ENCODE data around the gene KCTD13. TPM values are rescaled to one million over a fixed set of nuclear protein-coding genes. Genes with fewer than 3 reads are reported as not detected.

KCTD13 gene
- total and polyA plus RNA-seq, 3 experiments from 2014 or later = 15.9 to 37.1 (median 35.7) TPM

DNA sequence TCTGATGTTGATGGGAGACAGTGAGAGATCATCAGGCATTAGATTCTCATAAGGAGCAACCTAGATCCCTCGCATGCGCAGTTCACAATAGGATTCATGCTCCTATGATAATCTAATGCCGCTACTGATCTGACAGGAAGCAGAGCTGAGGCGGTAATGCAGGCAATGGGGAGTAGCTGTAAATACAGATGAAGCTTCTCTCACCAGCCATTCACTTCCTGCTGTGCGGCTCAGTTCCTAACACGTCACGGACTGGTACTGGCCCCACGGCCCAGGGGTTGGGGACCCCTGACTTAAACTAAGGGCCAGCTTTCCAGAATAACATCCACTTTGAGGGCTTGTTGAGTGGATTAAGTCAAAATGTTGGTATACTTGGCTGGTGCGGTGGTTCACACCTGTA lies 33.3 kb upstream of the KCTD13 start:
- ChIA-PET CTCF (no interaction called here), POLR2A (interaction anchor here (1.3 kb wide), 1 partner anchor 33 kb away, joined by 3 read pairs; the partner anchor contains the start of gene KCTD13)
- H3K4me1 ChIP-seq (ENCODE audit: insufficient read depth, low read length) = peaks cover 15% of the 10 kb centered on the region
- H3K36me3 ChIP-seq (ENCODE audit: insufficient read depth, low read length) = no peaks in the 10 kb centered on the region
- H3K27ac ChIP-seq (ENCODE audit: low read depth, low read length) = no peak overlapping the region
- H3K4me3 ChIP-seq (ENCODE audit: low read length) = no peak overlapping the region
- H3K9me3 ChIP-seq (ENCODE audit: low read length) = no peaks in the 10 kb centered on the region
- H3K27ac Mint-ChIP-seq = peak overlapping the region in 1 of 8 donors; percentile 81
- no peaks in the 10 kb centered on the region for H3K27me3 Mint-ChIP-seq
- peak overlapping the region in 1 of 7 donors; percentile 79 for H3K4me3 Mint-ChIP-seq
- no peak for DNase-seq
- H3K9me3 Mint-ChIP-seq = no peaks in the 10 kb centered on the region
- peaks cover 0 to 7% (median 0%) of the 10 kb centered on the region in 3 donors for H3K36me3 Mint-ChIP-seq
- H3K27me3 ChIP-seq (ENCODE audit: insufficient read depth, low read length, poor library complexity, severe bottlenecking) = no peaks in the 10 kb centered on the region
- peaks cover 15 to 21% (median 18%) of the 10 kb centered on the region in 3 donors for H3K4me1 Mint-ChIP-seq

DNA sequence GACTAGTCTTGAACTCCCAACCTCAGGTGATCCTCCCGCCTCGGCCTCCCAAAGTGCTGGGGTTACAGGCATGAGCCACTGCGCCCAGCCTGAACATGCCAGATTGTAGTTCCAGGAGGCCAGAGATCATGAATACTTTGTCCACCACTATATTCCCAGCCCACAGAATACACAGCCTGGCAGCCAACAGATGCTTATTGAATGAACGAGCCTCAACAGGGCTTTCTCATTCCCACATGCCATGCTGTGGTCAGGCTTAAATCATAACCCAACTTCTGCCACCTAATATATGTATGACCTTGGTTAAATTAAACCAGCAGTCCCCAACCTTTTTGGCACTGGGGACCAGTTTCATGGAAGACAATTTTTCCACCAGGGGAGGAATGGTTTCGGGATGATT lies 32.7 kb upstream of the KCTD13 start:
- Histone ChIP-seq H3K4me1 (ENCODE audit: insufficient read depth, low read length) (peaks cover 15% of the 10 kb centered on the region), H3K27ac (ENCODE audit: low read depth, low read length) (no peak overlapping the region), H3K4me3 (ENCODE audit: low read length) (no peak overlapping the region), H3K36me3 (ENCODE audit: insufficient read depth, low read length) (no peaks in the 10 kb centered on the region), H3K27me3 (ENCODE audit: insufficient read depth, low read length, poor library complexity, severe bottlenecking) (no peaks in the 10 kb centered on the region), H3K9me3 (ENCODE audit: low read length) (no peaks in the 10 kb centered on the region)
- ChIA-PET CTCF (no interaction called here), POLR2A (interaction anchor here (1.3 kb wide), 1 partner anchor 33 kb away, joined by 3 read pairs; the partner anchor contains the start of gene KCTD13)
- Mint-ChIP-seq H3K9me3 (no peaks in the 10 kb centered on the region), H3K27me3 (no peaks in the 10 kb centered on the region), H3K4me3 (no peak overlapping the region), H3K36me3 (peaks cover 0 to 7% (median 0%) of the 10 kb centered on the region in 3 donors), H3K4me1 (peaks cover 15 to 21% (median 18%) of the 10 kb centered on the region in 3 donors), H3K27ac (no peak overlapping the region)
- DNase-seq = no peak

DNA sequence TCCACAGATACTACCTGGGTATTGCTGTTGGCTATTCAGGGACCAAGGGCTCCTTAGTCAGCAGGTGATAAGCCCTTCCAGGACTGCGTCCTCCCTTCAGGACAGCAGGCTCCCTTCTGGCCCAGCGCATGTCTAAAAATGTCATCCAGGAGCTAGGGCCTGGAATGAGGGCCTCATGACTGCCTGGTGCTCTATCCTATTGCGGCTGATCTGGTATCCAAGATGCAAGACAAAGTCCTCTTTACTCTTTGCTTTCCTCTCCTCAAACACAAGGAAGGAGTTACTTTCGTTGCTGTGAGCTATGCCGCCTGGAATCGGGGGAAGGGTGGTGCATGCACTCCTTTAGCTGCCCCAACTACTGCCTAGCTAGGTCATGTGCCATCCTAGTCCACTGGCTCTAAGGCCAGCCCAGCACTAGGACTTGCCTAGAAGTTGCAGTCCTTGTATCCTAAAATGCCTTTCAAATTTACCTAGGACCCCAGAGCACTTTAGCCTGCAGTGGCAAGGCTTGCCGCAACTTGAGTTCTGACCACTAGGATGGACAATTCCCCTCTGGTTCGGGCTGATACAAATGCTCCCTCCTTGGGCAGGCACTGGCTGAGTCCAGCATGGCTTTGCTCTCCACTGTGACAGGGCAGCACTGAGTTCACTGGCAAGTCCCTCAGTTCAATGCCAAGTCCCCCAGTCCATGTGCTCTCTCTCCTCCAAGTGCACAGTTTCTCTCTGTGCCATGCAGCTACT lies 25.8 kb upstream of the KCTD13 start:
- Histone ChIP-seq H3K4me3 (ENCODE audit: low read length) (no peak overlapping the region), H3K27ac (ENCODE audit: low read depth, low read length) (no peak overlapping the region), H3K4me1 (ENCODE audit: insufficient read depth, low read length) (no peaks in the 10 kb centered on the region), H3K27me3 (ENCODE audit: insufficient read depth, low read length, poor library complexity, severe bottlenecking) (no peaks in the 10 kb centered on the region), H3K36me3 (ENCODE audit: insufficient read depth, low read length) (no peaks in the 10 kb centered on the region), H3K9me3 (ENCODE audit: low read length) (no peaks in the 10 kb centered on the region)
- no peaks in the 10 kb centered on the region for H3K4me1 Mint-ChIP-seq
- DNase-seq = no peak
- peaks cover 0 to 4% (median 0%) of the 10 kb centered on the region in 3 donors for H3K36me3 Mint-ChIP-seq
- ChIA-PET POLR2A (no interaction called here), CTCF (interaction anchor here (0.9 kb wide), 1 partner anchor 10 kb away, joined by 3 read pairs; the partner anchor contains the start of gene TMEM219)
- peak overlapping the region in 1 of 8 donors; percentile 79 for H3K27ac Mint-ChIP-seq
- peaks cover 0 to 6% (median 3%) of the 10 kb centered on the region in 5 donors for H3K9me3 Mint-ChIP-seq
- peaks cover 4 to 23% of the 10 kb centered on the region in 2 donors for H3K27me3 Mint-ChIP-seq
- no peak overlapping the region for H3K4me3 Mint-ChIP-seq

DNA sequence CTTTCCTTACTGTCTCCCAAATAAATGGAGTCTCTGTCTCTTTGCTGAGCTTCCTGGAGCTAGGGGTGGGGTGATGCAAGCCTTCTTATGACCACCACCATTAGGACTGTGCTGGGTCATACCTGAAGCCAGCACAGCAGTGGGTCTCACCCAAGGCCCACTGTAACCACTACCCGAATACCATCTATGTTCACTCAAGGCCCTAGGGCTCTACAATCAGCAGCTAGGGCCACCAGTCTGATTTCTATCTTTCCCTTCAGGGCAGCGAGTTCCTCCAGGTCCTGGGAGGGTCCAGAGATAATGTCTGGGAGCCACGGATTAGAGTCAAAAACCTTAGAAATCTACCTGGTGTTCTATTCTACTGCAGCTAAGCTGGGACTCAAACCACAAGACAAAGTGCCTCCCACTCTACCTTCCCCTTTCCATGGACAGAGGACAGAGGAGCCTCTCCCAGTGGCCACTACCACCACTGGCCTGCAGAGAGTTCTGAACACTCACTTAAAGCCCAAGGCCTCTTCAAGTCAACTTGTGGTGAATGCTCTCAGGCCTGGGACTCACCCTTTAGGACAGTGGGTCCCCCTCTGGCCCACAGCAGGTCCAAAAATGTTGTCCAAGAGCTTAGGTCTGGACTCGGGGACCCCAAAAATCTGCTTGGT lies 24.9 kb upstream of the KCTD13 start:
- H3K4me3 Mint-ChIP-seq = no peak overlapping the region
- CTCF ChIA-PET = interaction anchor here (0.9 kb wide), 1 partner anchor 11 kb away, joined by 3 read pairs; the partner anchor contains the start of gene TMEM219

DNA sequence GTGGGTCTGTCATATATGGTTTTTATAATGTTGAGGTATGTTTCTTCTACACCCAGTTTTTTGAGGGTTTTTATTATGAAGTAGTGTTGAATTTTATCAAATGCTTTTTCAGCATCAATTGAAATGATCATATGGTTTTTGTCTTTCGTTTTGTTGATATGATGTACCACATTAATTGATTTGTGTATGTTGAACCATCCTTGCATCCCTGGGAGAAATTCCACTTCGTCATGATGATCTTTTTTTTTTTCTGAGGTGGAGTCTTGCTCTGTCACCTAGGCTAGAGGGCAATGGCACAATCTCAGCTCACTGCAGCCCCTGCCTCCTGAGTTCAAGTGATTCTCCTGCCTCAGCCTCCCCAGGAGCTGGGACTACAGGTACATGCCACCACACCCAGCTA lies 21.9 kb upstream of the KCTD13 start:
- ChIA-PET CTCF (interaction anchor here (0.7 to 0.8 kb wide), 2 partner anchors 10 to 38 kb away, joined by 3 read pairs; no protein-coding TSS in a partner anchor), POLR2A (no interaction called here)
- H3K27ac Mint-ChIP-seq = no peak overlapping the region
- H3K9me3 ChIP-seq (ENCODE audit: low read length) = no peaks in the 10 kb centered on the region
- peaks cover 0 to 6% (median 3%) of the 10 kb centered on the region in 5 donors for H3K9me3 Mint-ChIP-seq
- peaks cover 4 to 23% of the 10 kb centered on the region in 2 donors for H3K27me3 Mint-ChIP-seq
- no peak for DNase-seq
- no peaks in the 10 kb centered on the region for H3K4me1 Mint-ChIP-seq
- no peaks in the 10 kb centered on the region for H3K27me3 ChIP-seq (ENCODE audit: insufficient read depth, low read length, poor library complexity, severe bottlenecking)
- H3K36me3 Mint-ChIP-seq = peaks cover 0 to 4% (median 0%) of the 10 kb centered on the region in 3 donors
- no peaks in the 10 kb centered on the region for H3K36me3 ChIP-seq (ENCODE audit: insufficient read depth, low read length)
- H3K4me1 ChIP-seq (ENCODE audit: insufficient read depth, low read length) = no peaks in the 10 kb centered on the region
- no peak overlapping the region for H3K4me3 ChIP-seq (ENCODE audit: low read length)
- H3K27ac ChIP-seq (ENCODE audit: low read depth, low read length) = no peak overlapping the region
- no peak overlapping the region for H3K4me3 Mint-ChIP-seq

More for the DNA sequence above, 24.9 kb upstream of the KCTD13 start:
- H3K9me3 ChIP-seq (ENCODE audit: low read length) = no peaks in the 10 kb centered on the region
- POLR2A ChIA-PET = no interaction called here
- DNase-seq = no peak
- no peak overlapping the region for H3K27ac ChIP-seq (ENCODE audit: low read depth, low read length)
- no peaks in the 10 kb centered on the region for H3K4me1 ChIP-seq (ENCODE audit: insufficient read depth, low read length)
- no peaks in the 10 kb centered on the region for H3K36me3 ChIP-seq (ENCODE audit: insufficient read depth, low read length)
- Mint-ChIP-seq H3K4me1 (no peaks in the 10 kb centered on the region), H3K27ac (no peak overlapping the region), H3K9me3 (peaks cover 0 to 6% (median 3%) of the 10 kb centered on the region in 5 donors), H3K36me3 (peaks cover 0 to 4% (median 0%) of the 10 kb centered on the region in 3 donors), H3K27me3 (peaks cover 4 to 23% of the 10 kb centered on the region in 2 donors)
- H3K27me3 ChIP-seq (ENCODE audit: insufficient read depth, low read length, poor library complexity, severe bottlenecking) = no peaks in the 10 kb centered on the region
- H3K4me3 ChIP-seq (ENCODE audit: low read length) = no peak overlapping the region

DNA sequence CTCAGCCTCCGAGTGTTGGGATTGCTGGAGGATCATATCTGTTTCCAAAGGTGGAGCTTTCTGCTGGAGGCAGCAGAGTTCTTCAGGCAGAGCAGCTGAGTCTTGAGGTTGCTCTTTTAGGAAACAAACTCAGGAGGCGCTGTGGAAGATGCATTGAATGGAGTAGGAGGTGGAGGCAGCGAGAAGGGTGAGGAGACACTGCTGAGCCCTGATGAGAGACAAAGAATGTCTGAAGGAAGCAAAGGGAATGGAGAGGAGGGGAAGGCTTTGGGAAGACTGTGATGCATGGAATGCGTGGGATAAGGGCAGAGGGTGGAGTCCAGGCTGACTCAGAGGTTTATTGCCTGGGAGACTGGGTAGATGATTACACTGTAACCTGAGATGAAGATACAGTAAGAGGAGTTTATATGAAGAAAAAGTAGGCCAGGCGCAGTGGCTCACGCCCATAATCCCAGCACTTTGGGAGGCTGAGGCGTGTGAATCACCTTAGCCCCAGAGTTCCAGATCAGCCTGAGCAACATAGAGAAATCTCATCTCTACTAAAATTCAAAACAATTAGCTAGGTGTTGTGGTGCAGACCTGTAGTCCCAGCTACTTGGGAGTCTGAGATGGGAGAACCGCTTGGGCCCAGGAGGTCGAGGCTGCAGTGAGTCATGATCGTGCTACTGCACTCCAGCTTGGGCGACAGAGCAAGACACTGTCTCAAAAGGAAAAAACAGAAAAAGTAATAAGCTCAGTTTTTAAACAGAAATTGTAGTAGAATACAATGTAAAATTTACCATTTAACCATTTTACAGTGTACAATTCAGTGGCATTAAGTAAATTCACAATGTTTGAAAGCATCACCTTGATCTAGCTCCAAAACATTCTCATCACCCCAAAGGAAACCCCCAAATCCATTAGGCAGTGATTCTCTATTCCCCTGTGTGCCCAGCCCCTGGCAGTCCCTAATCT lies 18.1 kb upstream of the KCTD13 start:
- peaks cover 4% of the 10 kb centered on the region in 2 donors for H3K27me3 Mint-ChIP-seq
- no peaks in the 10 kb centered on the region for H3K9me3 Mint-ChIP-seq
- H3K4me3 Mint-ChIP-seq = no peak overlapping the region
- Histone ChIP-seq H3K27ac (ENCODE audit: low read depth, low read length) (peak overlapping the region; percentile 65), H3K4me3 (ENCODE audit: low read length) (no peak overlapping the region), H3K4me1 (ENCODE audit: insufficient read depth, low read length) (no peaks in the 10 kb centered on the region), H3K27me3 (ENCODE audit: insufficient read depth, low read length, poor library complexity, severe bottlenecking) (no peaks in the 10 kb centered on the region), H3K36me3 (ENCODE audit: insufficient read depth, low read length) (no peaks in the 10 kb centered on the region), H3K9me3 (ENCODE audit: low read length) (no peaks in the 10 kb centered on the region)
- H3K27ac Mint-ChIP-seq = peak overlapping the region in 1 of 8 donors; percentile 7
- no peak for DNase-seq
- H3K4me1 Mint-ChIP-seq = no peaks in the 10 kb centered on the region
- ChIA-PET POLR2A (no interaction called here), CTCF (interaction anchor here (1.4 kb wide), 1 partner anchor 28 kb away, joined by 3 read pairs; no protein-coding TSS in a partner anchor)
- H3K36me3 Mint-ChIP-seq = no peaks in the 10 kb centered on the region

DNA sequence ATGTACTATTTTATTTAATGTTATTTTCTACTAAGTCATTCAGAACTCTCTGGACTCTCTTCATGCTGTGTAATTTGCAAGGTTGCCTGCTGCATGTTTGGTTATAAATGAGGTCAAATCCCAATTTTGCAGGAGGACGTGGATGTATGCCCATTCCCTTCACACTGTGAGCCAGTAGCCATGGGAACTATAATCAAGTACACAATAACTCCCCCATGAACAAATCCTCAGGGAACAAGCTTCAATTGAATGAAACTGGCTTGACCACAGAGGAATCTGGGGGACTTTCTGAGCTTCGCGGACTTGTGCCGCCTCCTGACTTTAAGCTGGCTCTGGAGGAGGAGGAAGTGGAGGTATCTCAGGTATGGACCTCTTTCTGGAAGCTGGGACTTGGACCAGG lies 14.6 kb upstream of the KCTD13 start:
- ChIA-PET POLR2A (no interaction called here), CTCF (no interaction called here)
- Mint-ChIP-seq H3K27ac (no peak overlapping the region), H3K36me3 (no peaks in the 10 kb centered on the region), H3K4me1 (no peaks in the 10 kb centered on the region), H3K4me3 (no peak overlapping the region), H3K9me3 (no peaks in the 10 kb centered on the region), H3K27me3 (peaks cover 9 to 12% of the 10 kb centered on the region in 2 donors)
- no peaks in the 10 kb centered on the region for H3K9me3 ChIP-seq (ENCODE audit: low read length)
- no peaks in the 10 kb centered on the region for H3K36me3 ChIP-seq (ENCODE audit: insufficient read depth, low read length)
- no peaks in the 10 kb centered on the region for H3K4me1 ChIP-seq (ENCODE audit: insufficient read depth, low read length)
- H3K27me3 ChIP-seq (ENCODE audit: insufficient read depth, low read length, poor library complexity, severe bottlenecking) = no peaks in the 10 kb centered on the region
- H3K4me3 ChIP-seq (ENCODE audit: low read length) = no peak overlapping the region
- no peak overlapping the region for H3K27ac ChIP-seq (ENCODE audit: low read depth, low read length)
- no peak for DNase-seq
